IMR-90 (cell line): ENCODE results near the gene RRP36.

Experiments used
- BHLHE40 ChIP-seq: fragments of 150-350 bp; IDR thresholded peaks from 2 replicates; pipeline ENCODE4 v1.6.1; 2016; ENCODE audit warnings: mild to moderate bottlenecking, low read depth, low read length
- CEBPB ChIP-seq: IDR thresholded peaks from 2 replicates; pipeline ENCODE4 v1.6.1; 2012; ENCODE audit warnings: low read depth, low read length, improper control_type of control experiment
- CHD1 ChIP-seq: IDR thresholded peaks from 2 replicates; pipeline ENCODE4 v1.6.1; 2012; ENCODE audit warnings: low read depth, low read length, improper control_type of control experiment
- MAFK ChIP-seq: IDR thresholded peaks from 2 replicates; pipeline ENCODE4 v1.6.1; 2012; ENCODE audit warnings: low read depth, low read length, improper control_type of control experiment
- POLR2A ChIP-seq: IDR thresholded peaks from 2 replicates; pipeline ENCODE4 v1.6.1; 2012; ENCODE audit warnings: mild to moderate bottlenecking, low read depth, low read length
- RAD21 ChIP-seq: IDR thresholded peaks from 2 replicates; pipeline ENCODE4 v1.6.1; 2012; ENCODE audit warnings: low read length, improper control_type of control experiment
- RCOR1 ChIP-seq: IDR thresholded peaks from 2 replicates; pipeline ENCODE4 v1.6.1; 2012; ENCODE audit warnings: mild to moderate bottlenecking, low read length, improper control_type of control experiment; ENCODE audit not compliant: insufficient replicate concordance
- SMC3 ChIP-seq: fragments of 150-350 bp; IDR thresholded peaks from 2 replicates; pipeline ENCODE4 v1.6.1; 2016; ENCODE audit warnings: low read depth, mild to moderate bottlenecking, antibody characterized with exemption, low read length, moderate library complexity
- TF ChIP-seq, protein P1 (sequence below): conservative IDR thresholded peaks from 2 replicates; pipeline ENCODE4 v1.5.1; 2012; ENCODE audit warnings: mild to moderate bottlenecking, low read depth, low read length, improper control_type of control experiment

GRCh38 chr6:42989923-42990322 lies 31.5 kb upstream of the RRP36 start:
- no peak for TF ChIP-seq RAD21
- TF ChIP-seq, protein P1, sequence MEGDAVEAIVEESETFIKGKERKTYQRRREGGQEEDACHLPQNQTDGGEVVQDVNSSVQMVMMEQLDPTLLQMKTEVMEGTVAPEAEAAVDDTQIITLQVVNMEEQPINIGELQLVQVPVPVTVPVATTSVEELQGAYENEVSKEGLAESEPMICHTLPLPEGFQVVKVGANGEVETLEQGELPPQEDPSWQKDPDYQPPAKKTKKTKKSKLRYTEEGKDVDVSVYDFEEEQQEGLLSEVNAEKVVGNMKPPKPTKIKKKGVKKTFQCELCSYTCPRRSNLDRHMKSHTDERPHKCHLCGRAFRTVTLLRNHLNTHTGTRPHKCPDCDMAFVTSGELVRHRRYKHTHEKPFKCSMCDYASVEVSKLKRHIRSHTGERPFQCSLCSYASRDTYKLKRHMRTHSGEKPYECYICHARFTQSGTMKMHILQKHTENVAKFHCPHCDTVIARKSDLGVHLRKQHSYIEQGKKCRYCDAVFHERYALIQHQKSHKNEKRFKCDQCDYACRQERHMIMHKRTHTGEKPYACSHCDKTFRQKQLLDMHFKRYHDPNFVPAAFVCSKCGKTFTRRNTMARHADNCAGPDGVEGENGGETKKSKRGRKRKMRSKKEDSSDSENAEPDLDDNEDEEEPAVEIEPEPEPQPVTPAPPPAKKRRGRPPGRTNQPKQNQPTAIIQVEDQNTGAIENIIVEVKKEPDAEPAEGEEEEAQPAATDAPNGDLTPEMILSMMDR: no peak
- no peak for TF ChIP-seq POLR2A
- TF ChIP-seq RCOR1: no peak
- no peak for TF ChIP-seq SMC3
- no peak for TF ChIP-seq CHD1
- TF ChIP-seq BHLHE40: no peak
- TF ChIP-seq MAFK: no peak
- TF ChIP-seq CEBPB: no peak
